Measurements from ENCODE around the gene NCOA7.

NCOA7 gene

GRCh38 chr6:125792172-125792571, 1.4 kb downstream of the NCOA7 start:
- no peak for DNase-seq (ENCODE audit: extremely low read depth, low read depth)
- no peak for TF ChIP-seq CTCF (IDR thresholded peaks at IDR 0.05; ENCODE audit: low read depth, low read length, missing control alignments)
- H3K4me3 ChIP-seq (replicated peaks; ENCODE audit: low read depth, low read length), result peak overlapping the region; percentile 74

- no peak for DNase-seq (ENCODE audit: extremely low read depth, low read depth)
- H3K4me3 ChIP-seq (replicated peaks; ENCODE audit: low read depth, low read length), result peak overlapping the region; percentile 74; the same call in 1 of the 2 replicates
- no peak for TF ChIP-seq CTCF (IDR thresholded peaks at IDR 0.05; ENCODE audit: low read depth, low read length, missing control alignments)
Observed at GRCh38 chr6:125792680-125793079, 1.9 kb downstream of the NCOA7 start.

GRCh38 chr6:125793280-125793679, 2.5 kb downstream of the NCOA7 start:
- no peak for DNase-seq (ENCODE audit: extremely low read depth, low read depth)
- H3K4me3 ChIP-seq (replicated peaks; ENCODE audit: low read depth, low read length), result peak overlapping the region; percentile 6; the same call in 1 of the 2 replicates
- TF ChIP-seq CTCF (IDR thresholded peaks at IDR 0.05; ENCODE audit: low read depth, low read length, missing control alignments), result no peak

- no peak for DNase-seq (ENCODE audit: extremely low read depth, low read depth)
- no peak overlapping the region for H3K4me3 ChIP-seq (replicated peaks; ENCODE audit: low read depth, low read length)
- no peak for TF ChIP-seq CTCF (IDR thresholded peaks at IDR 0.05; ENCODE audit: low read depth, low read length, missing control alignments)
Observed at GRCh38 chr6:125793863-125794262, 3.1 kb downstream of the NCOA7 start.

GRCh38 chr6:125794342-125795137, 3.8 kb downstream of the NCOA7 start:
- no peak for DNase-seq (ENCODE audit: extremely low read depth, low read depth)
- H3K4me3 ChIP-seq (replicated peaks; ENCODE audit: low read depth, low read length), result no peak overlapping the region
- no peak for TF ChIP-seq CTCF (IDR thresholded peaks at IDR 0.05; ENCODE audit: low read depth, low read length, missing control alignments)

- DNase-seq (ENCODE audit: extremely low read depth, low read depth), result no peak
- no peak overlapping the region for H3K4me3 ChIP-seq (replicated peaks; ENCODE audit: low read depth, low read length)
- no peak for TF ChIP-seq CTCF (IDR thresholded peaks at IDR 0.05; ENCODE audit: low read depth, low read length, missing control alignments)
Observed at GRCh38 chr6:125795301-125795700, 4.5 kb downstream of the NCOA7 start.

All from HFF-Myc (cell line).